Measurements from ENCODE around the gene NCBP2.

The NCBP2 gene

DNA sequence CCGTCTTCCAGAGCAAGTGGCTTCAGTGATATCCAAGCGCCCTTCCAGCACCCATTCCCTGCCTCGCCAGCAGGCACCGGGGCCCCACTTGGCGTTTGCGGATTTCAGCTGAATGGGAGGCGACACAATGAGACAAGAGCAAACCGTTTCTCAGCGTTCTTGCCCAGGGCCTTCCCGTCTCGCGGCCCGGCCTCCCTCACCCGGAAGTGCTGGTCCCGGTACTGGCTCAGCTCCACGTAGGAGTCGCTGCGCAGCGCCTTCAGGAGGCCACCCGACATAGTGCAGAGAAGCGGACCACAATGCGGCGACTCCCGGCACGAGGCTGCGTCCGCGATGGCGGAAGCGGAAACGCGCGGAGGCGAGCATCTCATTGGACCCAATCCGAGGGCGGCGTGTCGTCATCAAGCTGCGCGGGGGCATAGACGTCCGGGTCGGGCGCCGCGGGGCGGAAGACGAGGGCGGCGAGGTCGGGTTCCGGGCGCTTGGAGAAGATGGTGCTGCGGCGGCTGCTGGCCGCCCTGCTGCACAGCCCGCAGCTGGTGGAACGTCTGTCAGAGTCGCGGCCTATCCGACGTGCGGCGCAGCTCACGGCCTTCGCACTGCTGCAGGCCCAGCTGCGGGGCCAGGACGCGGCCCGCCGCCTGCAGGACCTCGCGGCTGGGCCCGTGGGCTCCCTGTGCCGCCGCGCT lies at the start of gene NCBP2:
Gene NCBP2 (minus strand): TSS at position 303 of the 689 bp plus-strand sequence. CDS start 25 bp downstream, at position 278.
- DNase-seq = peak; percentile 96

DNA sequence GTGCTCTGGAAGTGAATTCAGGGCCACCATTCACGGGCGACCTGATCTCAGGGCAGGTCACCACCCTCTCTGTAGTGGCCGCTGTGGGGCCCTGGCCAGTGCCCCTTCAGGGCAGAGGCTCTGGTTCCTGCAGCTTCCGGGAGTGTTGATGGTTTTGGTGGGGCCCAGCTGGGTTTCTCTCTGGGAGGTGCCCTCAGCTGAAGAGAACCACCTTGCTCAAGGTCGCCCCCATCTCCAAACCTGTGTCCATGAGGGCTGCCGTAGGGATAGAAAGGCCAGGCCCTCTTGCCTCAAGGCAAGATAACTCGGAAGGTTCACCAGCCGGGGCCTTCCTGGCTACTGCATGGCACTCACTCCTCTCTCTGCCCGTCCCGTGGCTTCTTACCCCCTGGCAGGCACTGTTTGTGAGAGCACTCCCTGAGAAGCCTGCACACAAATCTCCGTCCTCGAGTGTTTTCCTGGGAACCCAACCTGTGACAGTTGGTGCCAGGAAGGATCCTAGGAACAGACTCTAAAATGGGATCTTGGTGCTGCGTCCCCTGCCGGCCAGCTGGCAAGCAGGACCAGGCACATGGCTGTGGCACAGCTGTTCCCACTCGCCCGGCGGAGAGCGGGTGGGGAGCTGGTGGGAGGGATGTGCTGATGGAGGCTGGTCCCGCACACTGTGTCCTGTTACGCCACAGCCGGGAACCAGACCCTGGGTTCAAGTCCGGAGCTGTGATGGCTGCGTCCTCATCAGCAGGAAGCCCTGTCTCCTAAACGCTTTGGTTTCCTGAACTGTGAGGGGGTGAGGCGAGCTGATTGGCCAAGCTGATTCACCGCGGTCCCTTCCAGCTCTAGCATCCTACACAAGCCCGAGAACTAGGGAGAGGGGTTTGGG lies 49.5 kb upstream of the NCBP2 start:
- no peak for DNase-seq

DNA sequence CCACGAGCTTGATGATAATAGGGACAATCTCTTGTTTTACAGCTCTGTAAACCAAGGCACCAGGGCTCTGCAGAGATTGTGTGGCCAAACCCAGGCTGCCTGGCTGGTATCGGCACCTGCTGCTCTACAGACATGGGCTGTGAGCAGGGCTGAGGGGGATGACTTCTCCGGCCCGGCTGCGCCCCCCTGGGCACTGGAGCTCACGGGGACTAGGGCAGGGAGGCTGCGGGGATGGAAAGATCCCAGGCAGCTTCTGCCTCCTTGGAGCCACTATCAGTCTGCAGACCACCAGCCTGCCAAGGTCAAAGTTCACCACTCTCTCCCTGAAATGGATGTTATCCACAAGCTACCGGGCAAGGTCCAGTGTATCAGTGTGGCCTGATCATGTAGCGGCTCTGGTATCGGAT lies 48.3 kb upstream of the NCBP2 start:
- DNase-seq = no peak

DNA sequence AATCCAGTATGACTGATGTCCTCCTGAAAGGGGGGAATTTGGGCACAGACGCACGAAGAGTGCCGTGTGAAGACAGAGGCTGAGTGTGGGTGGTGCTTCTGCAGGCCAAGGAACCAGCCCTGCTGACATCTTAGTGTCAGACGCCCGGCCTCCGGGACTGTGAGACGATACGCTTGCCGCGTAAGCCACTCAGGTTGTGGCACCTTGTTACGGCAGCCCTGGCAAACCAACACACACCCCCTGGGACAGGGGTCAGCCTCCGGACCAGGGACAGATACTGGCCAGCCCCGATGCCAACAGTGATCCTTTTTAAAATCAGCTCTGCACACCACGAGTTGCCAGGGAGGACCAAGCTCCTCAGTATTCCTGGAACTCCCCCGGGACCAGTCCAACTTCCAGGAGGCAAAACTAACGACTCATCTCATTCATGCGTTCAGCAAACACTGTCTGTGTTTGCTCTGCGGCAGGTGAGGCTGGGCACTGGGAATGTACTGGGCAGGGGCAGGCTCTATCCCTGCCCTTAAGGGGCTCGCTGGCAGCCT lies 47.5 kb upstream of the NCBP2 start:
- no peak for DNase-seq

DNA sequence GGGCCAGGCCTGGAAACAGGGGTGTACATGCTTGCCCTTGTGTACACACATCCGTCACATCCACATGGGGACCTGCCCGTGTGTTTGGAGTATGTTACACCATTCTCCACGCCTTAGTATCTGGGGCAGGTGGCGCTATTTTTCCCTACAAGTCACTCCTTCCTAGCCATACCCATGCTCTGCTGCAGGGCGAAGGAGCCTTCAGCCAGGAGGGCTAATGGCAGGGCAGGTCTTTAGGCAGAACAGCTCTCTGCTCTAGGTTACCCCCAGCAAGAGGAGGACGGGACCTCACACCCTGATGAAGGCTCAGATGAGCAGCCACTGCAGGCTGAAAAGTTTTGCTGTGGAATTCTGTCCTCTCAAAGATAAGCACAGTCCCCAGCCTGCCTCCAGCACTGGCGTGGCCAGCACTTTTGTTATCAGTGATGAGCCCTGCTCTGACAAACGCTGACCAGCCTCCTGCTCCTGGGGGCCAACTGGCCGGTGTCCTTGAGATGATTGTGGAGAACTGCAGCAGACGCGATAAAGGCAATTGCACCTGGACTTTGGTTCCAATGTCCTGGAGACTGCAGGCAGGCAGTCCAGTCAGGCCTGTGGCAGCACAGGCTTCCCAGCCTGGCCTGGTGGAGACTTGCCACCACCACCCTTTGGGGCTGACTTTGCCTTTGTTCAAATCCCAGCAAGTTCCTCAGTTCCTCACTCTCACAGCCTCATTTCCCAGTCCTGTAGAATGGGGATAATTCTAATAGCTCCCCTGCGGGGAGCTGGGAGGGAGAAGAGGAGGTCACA lies 46.1 kb upstream of the NCBP2 start:
- DNase-seq = no peak

DNA sequence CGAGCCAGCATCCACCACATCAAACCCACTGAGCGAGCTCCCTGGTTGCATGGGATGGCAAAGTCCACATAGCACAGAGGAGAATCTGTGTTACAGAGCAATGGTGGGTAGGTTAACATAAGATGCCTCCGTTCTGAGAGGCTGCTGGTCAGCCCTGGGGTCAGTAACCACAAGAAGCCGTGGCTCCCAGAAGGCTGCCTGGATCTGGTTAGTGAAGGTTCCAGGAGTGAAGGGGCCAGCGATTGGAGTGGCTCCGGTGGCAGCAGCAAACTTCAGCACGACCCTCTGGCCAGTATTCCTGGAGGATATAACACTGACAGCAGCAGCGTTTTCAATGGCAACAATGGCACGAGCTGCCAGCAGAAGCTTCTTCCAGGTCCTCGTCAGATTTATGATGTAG lies 44.7 kb upstream of the NCBP2 start:
- no peak for DNase-seq

DNA sequence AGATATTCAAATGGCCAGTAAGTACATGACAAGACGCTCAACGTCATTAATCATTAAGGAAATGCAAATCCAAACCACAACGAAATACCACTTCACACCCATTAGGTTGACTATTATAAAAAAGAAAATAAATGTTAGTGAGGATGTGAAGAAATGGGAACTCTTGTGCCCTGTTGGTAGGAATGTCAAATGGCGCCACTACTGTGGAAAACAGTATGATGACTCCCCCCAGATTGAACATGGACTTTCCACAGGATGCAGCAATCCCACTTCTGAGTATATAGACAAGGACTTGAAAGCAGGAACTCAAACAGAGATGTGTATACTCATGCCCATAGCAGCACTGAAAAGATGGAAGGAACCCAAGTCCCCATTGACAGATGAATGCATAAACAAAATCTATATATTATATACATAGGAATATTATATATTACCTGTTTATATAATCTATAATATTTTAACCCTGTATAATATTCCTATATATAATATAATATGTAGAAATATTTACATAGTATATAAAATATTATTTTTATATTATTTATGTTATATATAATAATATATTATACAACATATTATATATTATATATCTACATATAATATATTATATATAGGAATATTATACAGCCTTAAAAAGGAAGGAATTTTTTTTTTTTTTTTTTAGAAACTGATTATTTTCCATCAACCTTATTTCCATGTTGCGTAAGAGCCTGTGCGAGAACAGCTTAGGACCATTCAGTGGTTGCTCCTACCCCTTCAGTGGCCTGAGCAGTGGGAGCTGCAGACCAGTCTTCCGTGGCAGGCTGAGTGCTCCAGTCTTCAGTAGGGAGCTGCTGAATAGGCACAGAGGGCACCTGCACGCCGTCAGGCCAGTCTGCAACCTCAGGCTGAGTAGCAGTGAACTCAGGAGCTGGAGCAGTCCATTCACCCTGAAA lies 43.9 kb upstream of the NCBP2 start:
- DNase-seq = no peak

DNA sequence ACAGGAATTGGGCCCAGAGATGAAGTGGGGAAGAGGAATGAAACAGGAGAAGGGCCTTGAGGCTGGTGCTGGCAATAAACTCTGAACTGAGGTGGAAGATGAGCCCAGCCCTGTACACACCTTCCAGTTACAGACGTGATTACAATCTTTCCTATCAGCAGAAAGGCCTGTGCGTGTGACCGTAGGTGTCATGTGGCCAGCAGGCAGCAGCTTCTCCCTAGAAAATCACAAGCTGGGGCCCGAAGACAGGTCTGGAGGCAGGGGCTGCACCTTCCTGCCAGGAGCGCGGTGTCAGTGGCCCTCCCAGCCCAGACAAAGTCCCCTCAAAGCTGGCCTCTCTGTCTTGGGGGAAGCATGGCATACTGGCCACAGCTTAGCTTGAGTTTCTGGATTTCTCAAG lies 43.0 kb upstream of the NCBP2 start:
- DNase-seq = no peak

DNA sequence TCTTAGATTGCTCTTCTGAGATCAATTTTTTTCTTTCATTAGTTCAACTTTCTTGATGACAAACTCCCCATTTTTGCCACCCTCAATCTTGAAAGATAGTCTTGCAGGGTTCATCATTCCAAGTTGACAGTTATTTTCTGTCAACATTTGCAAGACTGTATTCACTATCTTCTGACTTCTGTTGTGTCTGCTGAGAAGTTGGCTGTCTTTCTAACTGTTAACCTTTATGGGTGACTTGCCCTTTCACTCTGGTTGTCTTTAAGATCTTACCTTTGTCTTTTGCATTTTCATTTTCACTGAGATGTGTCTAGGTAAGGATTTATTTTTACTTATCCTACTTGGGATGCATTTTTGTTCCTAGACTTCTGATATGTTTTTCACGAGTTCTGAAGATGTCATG lies 40.9 kb upstream of the NCBP2 start:
- no peak for DNase-seq

DNA sequence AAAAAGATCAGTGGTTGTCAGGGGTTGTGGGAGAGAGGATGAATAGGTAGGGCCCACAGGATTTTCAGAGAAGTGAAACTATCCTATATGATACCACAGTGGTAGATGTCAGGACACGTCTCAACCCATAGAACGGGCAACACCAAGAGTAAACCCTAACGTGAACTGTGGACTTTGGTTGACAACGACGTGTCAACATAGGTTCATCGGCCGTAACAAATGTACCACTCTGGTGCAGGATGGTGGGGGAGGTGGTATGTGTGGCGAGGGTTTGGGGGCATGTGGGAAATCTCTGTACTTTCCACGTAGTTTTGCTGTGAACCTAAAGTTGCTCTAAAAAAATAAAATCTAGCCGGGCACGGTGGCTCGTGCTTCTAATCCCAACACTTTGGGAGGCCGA lies 39.3 kb upstream of the NCBP2 start:
- DNase-seq = no peak

DNA sequence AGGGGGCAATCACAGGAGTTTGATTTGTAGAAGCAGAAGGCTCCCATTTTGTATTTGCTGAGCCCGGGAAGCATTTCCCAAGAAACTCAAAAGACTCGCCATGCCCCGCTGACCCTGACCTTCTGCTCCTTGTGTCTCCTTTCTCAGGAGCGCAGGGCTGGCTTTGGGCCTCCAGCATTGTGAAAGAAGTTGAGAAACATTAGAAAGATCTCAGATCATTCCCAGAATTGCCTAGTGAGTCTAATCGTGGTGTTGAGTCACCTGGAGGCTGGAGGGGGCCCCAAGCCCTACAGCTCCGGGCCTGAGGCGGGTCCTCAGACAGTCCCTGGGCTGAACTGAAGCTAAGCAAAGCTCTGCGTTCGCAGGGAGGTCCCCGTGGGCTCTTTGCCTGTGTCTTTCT lies 37.2 kb upstream of the NCBP2 start:
- no peak for DNase-seq

DNA sequence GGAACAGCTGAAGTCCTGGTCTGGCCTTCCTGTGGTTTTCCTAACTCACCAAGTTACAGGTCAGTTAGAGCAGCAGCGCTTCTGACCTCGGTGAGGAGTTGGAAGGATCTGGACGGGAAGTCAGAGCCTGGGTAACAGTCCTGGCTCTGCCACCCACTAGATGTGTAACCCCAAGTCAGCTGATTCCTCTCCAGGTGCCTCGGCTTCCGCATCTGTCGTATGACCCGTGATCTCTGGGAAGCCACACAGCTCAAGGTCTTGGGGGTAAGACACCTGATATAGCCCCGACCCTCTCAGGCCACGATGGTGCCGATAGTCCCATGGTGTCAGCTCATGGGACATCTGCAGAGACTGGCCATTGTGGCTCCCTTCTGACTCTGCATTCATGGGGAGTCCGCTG lies 34.6 kb upstream of the NCBP2 start:
- no peak for DNase-seq

DNA sequence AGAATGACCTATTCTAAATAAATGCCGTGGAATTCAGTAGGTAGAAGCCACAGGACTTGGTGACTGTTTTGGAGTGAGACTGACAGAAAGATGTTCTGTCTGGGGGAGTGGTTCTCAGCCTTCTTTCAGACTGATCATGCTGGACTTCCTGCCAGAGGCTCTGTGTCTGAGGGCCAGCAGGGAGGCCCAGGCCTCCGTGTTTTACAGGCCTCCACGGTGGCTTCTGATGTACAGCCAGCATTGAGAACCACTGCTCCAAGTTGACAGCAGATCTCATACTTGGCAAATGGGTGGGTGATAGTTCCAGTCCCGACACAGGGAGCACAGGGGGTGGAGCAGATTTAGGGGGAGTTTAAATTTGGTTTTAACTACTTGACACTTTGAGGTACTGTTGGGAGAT lies 33.0 kb upstream of the NCBP2 start:
- no peak for DNase-seq

DNA sequence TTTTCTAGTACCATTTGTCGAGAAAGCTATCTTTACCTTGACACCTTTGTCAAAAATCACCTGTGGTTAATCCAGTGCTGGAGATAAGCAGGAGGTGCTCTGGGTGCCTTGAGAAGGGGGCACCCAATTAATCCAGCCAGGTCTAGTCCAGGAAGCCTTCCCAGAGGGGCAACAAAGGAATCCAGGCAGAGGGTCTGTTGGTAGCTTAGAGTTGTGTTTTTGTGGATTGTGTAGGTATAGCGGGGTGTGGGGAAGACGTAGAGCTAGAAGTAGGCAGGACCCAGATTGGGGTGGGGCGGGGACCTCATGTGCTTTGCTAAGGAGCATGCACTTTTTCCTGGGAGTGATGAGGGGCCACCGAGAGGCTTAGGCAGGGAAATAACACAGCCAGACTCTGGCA lies 32.3 kb upstream of the NCBP2 start:
- DNase-seq = no peak

DNA sequence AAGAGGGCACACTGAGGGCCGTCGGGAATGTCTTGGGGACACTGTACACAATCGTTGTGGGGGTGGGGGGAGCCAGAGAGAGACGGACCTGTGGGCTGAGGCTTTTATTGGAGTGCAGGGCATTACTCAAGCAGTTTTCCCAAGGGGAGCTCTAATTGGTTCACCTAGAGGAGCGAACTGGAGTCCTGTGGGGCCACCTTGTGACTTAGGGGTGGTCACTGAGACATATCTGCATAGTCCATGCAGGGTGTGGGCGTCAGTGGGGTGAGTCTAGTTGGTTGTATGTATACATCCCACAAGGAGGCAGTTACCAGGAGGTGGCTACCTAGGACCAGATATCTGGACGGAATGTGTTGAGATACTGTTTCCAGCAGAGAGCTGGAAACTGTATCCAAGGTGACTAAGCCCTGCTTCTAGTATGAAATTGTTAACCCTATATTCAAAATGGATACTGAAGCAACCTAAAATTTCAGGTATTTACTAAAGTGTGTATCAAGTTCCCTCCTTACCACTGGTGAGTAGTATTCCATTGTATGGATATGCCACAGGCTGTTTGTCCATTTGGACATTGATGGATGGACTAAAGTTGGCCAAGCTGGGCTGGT lies 28.9 kb upstream of the NCBP2 start:
- no peak for DNase-seq

DNA sequence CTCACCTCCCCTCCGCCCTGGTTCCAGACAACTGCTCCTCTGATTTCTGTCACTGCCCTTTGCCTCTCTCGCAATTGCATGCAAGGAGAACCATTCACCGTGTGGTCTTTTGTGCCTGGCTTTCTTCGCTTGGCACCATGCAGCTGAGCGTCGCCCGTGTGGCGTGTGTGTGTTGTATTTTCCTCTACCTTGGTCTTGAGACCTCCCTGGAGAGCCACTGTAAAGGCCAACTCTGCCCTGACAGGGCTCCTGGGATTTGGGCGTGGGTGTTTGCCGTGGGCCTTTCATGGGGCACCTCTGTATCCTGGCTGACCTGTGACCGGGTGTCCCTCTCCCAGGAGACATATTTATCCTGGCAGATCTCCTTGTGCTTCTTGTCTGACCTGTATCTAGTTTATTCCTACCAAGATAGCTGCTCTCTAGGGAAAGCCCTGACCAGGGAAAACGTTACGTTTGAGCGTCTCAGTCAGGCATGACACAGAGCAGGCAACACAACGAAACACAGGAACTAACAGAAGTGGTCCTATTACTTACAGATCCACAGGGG lies 28.3 kb upstream of the NCBP2 start:
- no peak for DNase-seq

DNA sequence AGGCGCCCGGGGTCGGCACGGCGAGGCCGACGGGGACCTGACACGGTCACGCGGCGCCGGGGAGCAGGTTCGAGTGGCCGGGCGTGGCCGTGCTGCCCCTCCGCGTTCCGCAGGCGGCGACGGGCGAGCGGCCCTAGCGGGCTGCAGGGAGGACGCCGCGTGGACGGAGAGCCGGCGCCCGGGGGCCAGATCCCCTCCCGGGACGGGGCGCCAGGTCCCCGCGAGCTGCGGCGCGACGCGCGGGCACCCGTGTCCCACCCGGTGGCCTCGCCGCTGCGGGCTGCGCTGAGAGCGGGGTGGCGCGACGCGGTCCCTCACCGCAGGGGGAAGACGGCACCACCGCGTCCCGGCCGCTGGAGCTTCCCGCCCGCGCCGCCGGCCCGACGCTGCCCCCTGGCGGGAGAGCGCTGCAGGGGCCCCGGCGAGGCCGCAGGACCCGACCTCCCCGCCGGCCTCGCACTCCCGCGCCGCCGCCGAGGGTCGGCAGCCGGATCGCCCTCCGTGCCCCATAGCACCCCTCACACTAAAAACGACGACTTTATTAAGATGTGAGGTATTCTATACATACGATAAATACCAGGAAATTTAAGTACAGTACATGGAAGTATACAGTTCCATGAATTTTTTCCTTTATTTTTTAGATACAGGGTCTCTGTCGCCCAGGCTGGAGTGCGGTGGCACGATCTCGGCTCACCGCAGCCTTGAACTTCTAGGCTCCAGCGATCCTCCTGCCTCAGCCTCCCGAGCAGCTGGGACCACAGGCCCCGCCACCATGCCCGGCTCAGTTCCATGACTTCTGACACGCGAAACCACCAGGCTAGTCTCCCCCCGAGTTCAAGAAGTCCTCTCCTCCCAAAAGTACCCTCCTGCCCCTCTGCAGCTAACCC lies 27.6 kb upstream of the NCBP2 start:
- DNase-seq = peak; percentile 55

DNA sequence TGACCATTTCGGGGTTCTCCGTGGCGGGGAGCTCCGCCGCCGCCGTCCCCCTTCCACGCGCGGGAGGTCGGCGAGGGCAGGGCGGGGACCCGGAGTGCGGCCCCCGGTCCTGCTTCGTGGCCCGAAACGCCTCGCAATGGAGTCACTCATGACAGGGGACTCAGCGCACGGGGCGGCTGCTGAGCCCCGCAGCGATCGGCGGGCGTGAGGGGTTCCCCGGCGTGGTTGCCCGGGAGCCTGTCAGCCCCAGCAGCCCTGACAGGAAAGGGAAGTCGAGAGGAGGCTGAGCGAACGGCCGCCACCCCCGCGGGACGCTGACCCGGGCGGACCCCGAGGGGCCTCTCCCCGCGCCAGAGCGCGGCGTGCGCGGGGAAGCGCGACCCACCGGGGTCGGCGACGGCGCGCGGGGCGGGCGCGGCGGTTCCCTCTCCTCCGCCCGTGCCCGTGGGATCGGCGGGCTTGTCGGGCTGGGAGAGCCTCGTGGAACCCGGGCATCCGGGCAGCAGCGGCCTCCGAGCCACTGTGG lies 26.9 kb upstream of the NCBP2 start:
- DNase-seq = no peak

DNA sequence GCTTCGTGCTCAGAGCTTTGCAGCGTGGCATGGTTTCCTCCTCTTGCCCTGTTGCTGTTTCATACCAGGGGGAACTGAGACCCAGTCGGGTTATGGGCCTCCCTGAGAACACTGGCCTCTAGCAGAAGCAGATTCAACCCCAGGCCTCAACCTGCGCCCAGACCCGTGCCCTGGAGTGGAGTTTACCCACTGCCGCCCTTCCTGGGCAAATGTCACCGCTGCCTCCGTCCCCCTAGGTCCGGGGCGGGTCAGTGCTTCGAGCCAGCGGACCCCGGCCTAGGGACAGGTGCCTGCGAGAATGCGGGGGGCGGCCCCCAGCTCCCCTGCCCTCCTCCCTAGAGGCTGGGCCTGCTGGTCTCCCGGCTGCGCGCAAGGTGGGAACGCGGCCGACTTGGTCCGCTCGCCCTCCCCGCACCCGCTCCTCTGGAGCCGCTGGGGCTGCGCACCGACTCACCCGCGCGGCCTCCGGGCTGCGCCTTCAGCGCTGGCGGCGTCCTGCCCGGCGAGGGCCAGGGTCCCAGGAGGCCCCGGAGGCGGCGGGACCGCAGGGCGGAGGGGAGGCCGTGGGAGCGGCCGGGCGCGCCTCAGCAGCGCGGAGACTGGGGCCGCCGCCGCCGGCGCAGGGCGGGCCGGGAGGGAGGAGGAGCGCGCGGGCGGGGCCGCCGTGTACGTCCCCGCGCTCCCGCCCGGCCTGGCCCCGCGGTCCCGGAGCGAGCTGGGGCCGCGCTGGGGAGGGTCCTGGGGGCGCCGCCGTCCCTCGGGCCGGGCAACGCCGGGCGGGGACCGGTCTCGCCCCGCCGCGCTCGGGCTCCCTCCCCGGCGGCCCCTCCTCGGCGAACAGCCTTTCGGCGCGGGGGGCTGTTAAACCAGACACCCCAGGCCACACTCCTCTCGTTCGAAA lies 26.2 kb upstream of the NCBP2 start, which contains the start of gene PIGZ:
Gene PIGZ (minus strand): TSS at position 601 of the 901 bp plus-strand sequence. CDS start 16,802 bp downstream, outside the sequence.
- DNase-seq = peak; percentile 38
